SK-N-MC (cell line): ENCODE data around the gene PGLYRP3.

ENCODE experiments used
- EZH2 ChIP-seq: fragments of 200-600 bp; sonication (generic); IDR thresholded peaks from one replicate; pipeline ENCODE4 v1.6.1; 2017; ENCODE audit warnings: antibody characterized with exemption
- POLR2AphosphoS5 ChIP-seq: IDR thresholded peaks from 2 replicates; pipeline ENCODE4 v1.6.1; 2012; ENCODE audit warnings: mild to moderate bottlenecking, low read depth, low read length, borderline replicate concordance

- TF ChIP-seq POLR2AphosphoS5 (no peak), EZH2 (no peak)
Observed at GRCh38 chr1:153306303-153307220, 6.2 kb downstream of the PGLYRP3 start.
